ENCODE results near the gene CBFA2T2.

- TF ChIP-seq CTCF (IDR thresholded peaks at IDR 0.05; ENCODE audit: borderline replicate concordance, extremely low read depth, low read length, poor library complexity, severe bottlenecking) (no peak), EZH2 (IDR thresholded peaks at IDR 0.05; ENCODE audit: borderline replicate concordance, low read depth, low read length, severe bottlenecking) (no peak)
These were observed 164.8 kb downstream of the CBFA2T2 start for GRCh38 chr20:33654680-33655161.

All from DND-41 (cell line).